ENCODE results near the gene HECW1.

DNA sequence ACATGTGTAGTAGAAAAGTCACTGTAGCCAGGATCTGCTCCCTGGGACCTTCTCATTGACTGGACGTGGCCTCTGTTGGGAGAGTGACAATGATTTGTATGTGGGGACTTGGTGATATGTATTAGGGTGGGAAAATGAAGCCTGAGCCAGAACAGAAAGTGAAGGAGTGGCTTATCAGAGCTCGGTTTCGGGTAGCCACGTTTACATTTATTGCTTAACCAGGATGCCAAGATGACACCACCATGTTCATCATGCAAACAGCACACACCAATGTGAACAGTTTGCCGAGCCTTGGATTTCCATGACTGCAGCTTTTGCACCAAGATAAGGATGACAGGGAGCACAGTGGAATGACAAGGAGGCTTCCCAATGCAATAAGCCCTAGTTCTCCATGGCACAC is 357.7 kb downstream of the HECW1 start:
- TF ChIP-seq PCBP2 (optimal IDR thresholded peaks at IDR 0.05; ENCODE audit: low read depth, low read length, poor library complexity, severe bottlenecking) (no peak), CREM (IDR thresholded peaks at IDR 0.05) (no peak), CREM (CRISPR knock-in tag; IDR thresholded peaks at IDR 0.05) (no peak), CTCF (CRISPR knock-in tag; IDR thresholded peaks at IDR 0.05) (no peak), RFX1 (IDR thresholded peaks at IDR 0.05) (no peak), POLR2A (IDR thresholded peaks at IDR 0.05; ENCODE audit: insufficient read depth in 1 of 2, low read depth in 2 of 2, low read length in 2 of 2) (no peak), ZNF383 (CRISPR knock-in tag; IDR thresholded peaks at IDR 0.05; ENCODE audit: borderline replicate concordance) (no peak), CEBPB (IDR thresholded peaks at IDR 0.05; ENCODE audit: borderline replicate concordance, low read depth, low read length) (peak; percentile 17; the same call in 1 of the 2 replicates), EP300 (IDR thresholded peaks at IDR 0.05; ENCODE audit: low read depth in 2 of 2, low read length in 2 of 2) (no peak), EP300 (CRISPR knock-in tag; IDR thresholded peaks at IDR 0.05; ENCODE audit: borderline replicate concordance) (no peak), RAD21 (CRISPR knock-in tag; IDR thresholded peaks at IDR 0.05) (no peak), ZNF318 (CRISPR knock-in tag; IDR thresholded peaks at IDR 0.05) (no peak), FOXK1 (CRISPR knock-in tag; IDR thresholded peaks at IDR 0.05; ENCODE audit: borderline replicate concordance, low read depth) (no peak), ZNF274 (CRISPR knock-in tag; IDR thresholded peaks at IDR 0.05) (no peak), EZH2 (conservative IDR thresholded peaks at IDR 0.05; ENCODE audit: low read depth, low read length) (no peak)

Data from HepG2 (cell line).